ENCODE measurements around the gene HSD11B1L. TPM values are rescaled to one million over a fixed set of nuclear protein-coding genes. Genes with fewer than 3 reads are reported as not detected.

Gene HSD11B1L
- total and polyA plus RNA-seq, 2 donors (not counting 1 experiment from before 2014, with no cell fraction given): 1.8 to 4.6 TPM

- H3K27me3 Mint-ChIP-seq: no peaks in the 10 kb centered on the region
- Histone ChIP-seq H3K79me2 (ENCODE audit: control insufficient read depth, insufficient read depth, low read length) (peaks cover 47% of the 10 kb centered on the region), H3K4me3 (ENCODE audit: control extremely low read depth in 1 of 5, extremely low read depth in 1 of 5, insufficient read depth in 1 of 5, low read depth in 2 of 5, low read length in 4 of 5) (peak overlapping the region; percentile 72 to 95 (median 84)), H3K36me3 (replicated peaks in 1 of 2; ENCODE audit: control extremely low read depth in 1 of 2, control insufficient read depth in 1 of 2, extremely low read depth in 1 of 2, insufficient read depth in 2 of 2, low read length in 1 of 2) (peaks cover 0 to 6% of the 10 kb centered on the region in 2 experiments), H3K27ac (ENCODE audit: low read length in 2 of 2) (peak overlapping the region; percentile 87 to 98), H3K27me3 (replicated peaks in 1 of 4; ENCODE audit: control extremely low read depth in 1 of 4, control insufficient read depth in 3 of 4, insufficient read depth in 4 of 4, low read length in 3 of 4) (no peaks in the 10 kb centered on the region), H3K4me1 (ENCODE audit: control insufficient read depth in 2 of 2, insufficient read depth in 2 of 2, low read length in 2 of 2) (peaks cover 12 to 26% of the 10 kb centered on the region in 2 donors), H2AFZ (ENCODE audit: insufficient read depth, low read depth, low read length, poor library complexity, severe bottlenecking) (peak overlapping the region; percentile 88), H3K4me2 (replicated peaks; ENCODE audit: low read depth, low read length, poor library complexity, severe bottlenecking) (peak overlapping the region; percentile 94), H4K20me1 (ENCODE audit: control insufficient read depth, insufficient read depth, low read length, poor library complexity, severe bottlenecking) (peaks cover 26% of the 10 kb centered on the region), H3K9ac (ENCODE audit: low read length) (peak overlapping the region; percentile 92), H3K9me3 (ENCODE audit: control extremely low read depth in 1 of 3, control insufficient read depth in 2 of 3, insufficient read depth in 1 of 3, low read length in 2 of 3) (peaks cover 0 to 8% (median 0%) of the 10 kb centered on the region in 3 donors)
- H3K4me3 Mint-ChIP-seq: peak overlapping the region; percentile 95
- ChIA-PET POLR2A (interaction anchor here (1.2 to 2.4 kb wide), 6 partner anchors 30 to 995 kb away, joined by 4 to 10 read pairs (median 4); partner anchors contain the start of genes DPP9, RPL36, SAFB and SAFB2), CTCF (interaction anchor here (1.7 to 4.2 kb wide), 2 partner anchors 29 to 33 kb away, joined by 10 to 31 read pairs; partner anchors contain the start of gene RPL36)
- peak overlapping the region; percentile 99 for H3K27ac Mint-ChIP-seq
- ATAC-seq (ENCODE audit: low read depth): no peak
- TF ChIP-seq EZH2 (IDR thresholded peaks at IDR 0.05; ENCODE audit: borderline replicate concordance, insufficient read depth, low read depth, low read length, poor library complexity, severe bottlenecking): no peak
- TF ChIP-seq, protein P1, sequence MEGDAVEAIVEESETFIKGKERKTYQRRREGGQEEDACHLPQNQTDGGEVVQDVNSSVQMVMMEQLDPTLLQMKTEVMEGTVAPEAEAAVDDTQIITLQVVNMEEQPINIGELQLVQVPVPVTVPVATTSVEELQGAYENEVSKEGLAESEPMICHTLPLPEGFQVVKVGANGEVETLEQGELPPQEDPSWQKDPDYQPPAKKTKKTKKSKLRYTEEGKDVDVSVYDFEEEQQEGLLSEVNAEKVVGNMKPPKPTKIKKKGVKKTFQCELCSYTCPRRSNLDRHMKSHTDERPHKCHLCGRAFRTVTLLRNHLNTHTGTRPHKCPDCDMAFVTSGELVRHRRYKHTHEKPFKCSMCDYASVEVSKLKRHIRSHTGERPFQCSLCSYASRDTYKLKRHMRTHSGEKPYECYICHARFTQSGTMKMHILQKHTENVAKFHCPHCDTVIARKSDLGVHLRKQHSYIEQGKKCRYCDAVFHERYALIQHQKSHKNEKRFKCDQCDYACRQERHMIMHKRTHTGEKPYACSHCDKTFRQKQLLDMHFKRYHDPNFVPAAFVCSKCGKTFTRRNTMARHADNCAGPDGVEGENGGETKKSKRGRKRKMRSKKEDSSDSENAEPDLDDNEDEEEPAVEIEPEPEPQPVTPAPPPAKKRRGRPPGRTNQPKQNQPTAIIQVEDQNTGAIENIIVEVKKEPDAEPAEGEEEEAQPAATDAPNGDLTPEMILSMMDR (IDR thresholded peaks at IDR 0.05): no peak
- under 1% methylated on average over 58 of the region's 58 CpGs for WGBS (ENCODE audit: insufficient coverage)
- H3K4me1 Mint-ChIP-seq: peaks cover 27% of the 10 kb centered on the region
- DNase-seq: no peak
- H3K9me3 Mint-ChIP-seq (ENCODE audit: insufficient read depth): no peaks in the 10 kb centered on the region
- intact Hi-C loops (cut with micrococcal nuclease): no loop called here
Measured at GRCh38 chr19:5719274-5719960, 38.6 kb downstream of the HSD11B1L start.
